Kidney (tissue), 14 donors: Measurements from ENCODE around the gene HTR2A. TPM values are rescaled to one million over a fixed set of nuclear protein-coding genes. Genes with fewer than 3 reads are reported as not detected.

Experiments
- DNase-seq, 5 donors: peaks; one replicate each; pipeline ENCODE4 v3.0.0-alpha.2; 2013 to 2020
- FAIRE-seq: peaks from 2 replicates; lab custom pipeline; 2012; peaks lifted over from hg19 to GRCh38; lab: Jason Lieb, UNC
- H3K27ac ChIP-seq, 2 donors: one replicate each; pipeline ENCODE4 v1.7.0; 2013; ENCODE audit warnings: low read depth in 2 of 2, low read length in 2 of 2, inconsistent platforms in 1 of 2
- H3K27me3 ChIP-seq: one replicate; pipeline ENCODE4 v1.7.1; 2013; ENCODE audit warnings: low read length, inconsistent platforms; ENCODE audit not compliant: control insufficient read depth, insufficient read depth
- H3K36me3 ChIP-seq, 3 donors: one replicate each; pipeline versions ENCODE4 v1.7.0 to v1.7.1; 2013; ENCODE audit warnings: low read length in 3 of 3, control low read depth in 1 of 3, inconsistent platforms in 1 of 3; ENCODE audit not compliant: insufficient read depth in 3 of 3, control insufficient read depth in 2 of 3
- H3K4me1 ChIP-seq, 3 donors: one replicate each; pipeline versions ENCODE4 v1.7.0 to v1.7.1; 2013; ENCODE audit warnings: low read length in 3 of 3, inconsistent platforms in 1 of 3, low read depth in 1 of 3; ENCODE audit not compliant: control insufficient read depth in 2 of 3, insufficient read depth in 2 of 3
- H3K4me3 ChIP-seq, 3 donors: one replicate each; pipeline versions ENCODE4 v1.7.0 to v1.8.1; 2013; ENCODE audit warnings: low read length in 3 of 3, control low read depth in 1 of 3, inconsistent platforms in 1 of 3
- H3K9ac ChIP-seq, 3 donors: one replicate each; pipeline versions ENCODE4 v1.7.0 to v1.7.1; 2013; ENCODE audit warnings: low read length in 3 of 3, control low read depth in 1 of 3, inconsistent platforms in 1 of 3
- H3K9me3 ChIP-seq, 3 donors: one replicate each; pipeline versions ENCODE4 v1.7.0 to v1.7.1; 2013; ENCODE audit warnings: low read length in 3 of 3, control low read depth in 1 of 3, inconsistent platforms in 1 of 3; ENCODE audit not compliant: control insufficient read depth in 2 of 3, insufficient read depth in 1 of 3
- intact Hi-C: fragments of 100-400 bp; cut with DNase I; formaldehyde crosslinking; loops from one replicate; pipeline ENCODE4 v1.11.1; 2022
- polyA plus RNA-seq: library from polyadenylated mRNA; stranded (reverse); fragments of 350-450 nt; fragmentation: Illumina TruSeq; extraction: RNeasy Lipid Tissue Mini Kit (QIAGEN cat#74804); gene quantifications from one replicate; pipeline ENCODE4 v1.2.3, GENCODE V29; 2014; ENCODE audit warnings: low read depth, low replicate concordance; ENCODE audit not compliant: insufficient read depth
- total RNA-seq: library from RNA; stranded (reverse); fragmentation: NEBNext Ultra II Directional; extraction: Animal tissue kit (Norgen Biotek cat#: 25700); gene quantifications from one replicate; pipeline ENCODE4 v1.2.1, GENCODE V29; 2021
- TF ChIP-seq, protein P1 (sequence below): IDR thresholded peaks from 3 replicates; pipeline ENCODE4 v1.5.1; 2012; ENCODE audit warnings: mild to moderate bottlenecking, moderate library complexity, borderline replicate concordance; ENCODE audit not compliant: insufficient read depth; ENCODE audit errors: extremely low read depth
- donor health status: control.
- donor health status: control.
- donor health status: control.
- donor health status: control.
- donor health status: control.
- donor health status: DM: yes; HTN: yes; CAD: no.
- donor health status: Normal renal cell carcinoma (clear cell type).

Gene HTR2A
- total and polyA plus RNA-seq, 2 donors from 2014 or later: 1.0 TPM; not detected in 1

DNA sequence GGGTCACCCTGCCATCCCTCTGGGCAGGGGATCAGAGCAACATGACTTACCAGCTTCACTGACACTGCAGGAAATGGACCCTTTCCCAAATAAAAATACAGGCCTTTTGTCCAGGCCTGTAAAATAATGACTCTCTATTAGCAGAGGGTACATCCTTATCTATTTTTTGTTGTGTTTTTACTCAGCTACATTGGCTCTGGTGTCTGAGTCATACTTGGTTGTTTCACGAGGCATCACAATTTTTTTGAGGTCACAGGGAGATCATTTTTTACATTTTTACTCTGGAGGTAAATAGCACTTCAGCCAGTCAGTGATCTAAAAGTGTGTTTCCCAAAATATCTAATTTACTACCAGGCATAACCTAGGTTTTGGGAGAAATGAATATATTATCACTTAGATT is 6.9 kb upstream of the HTR2A start:
- H3K27me3 ChIP-seq: no peaks in the 10 kb centered on the region
- no peak overlapping the region for H3K27ac ChIP-seq
- H3K9ac ChIP-seq: no peak overlapping the region
- no peak overlapping the region for H3K4me3 ChIP-seq
- H3K4me1 ChIP-seq: no peaks in the 10 kb centered on the region
- H3K9me3 ChIP-seq: no peaks in the 10 kb centered on the region
- TF ChIP-seq, protein P1, sequence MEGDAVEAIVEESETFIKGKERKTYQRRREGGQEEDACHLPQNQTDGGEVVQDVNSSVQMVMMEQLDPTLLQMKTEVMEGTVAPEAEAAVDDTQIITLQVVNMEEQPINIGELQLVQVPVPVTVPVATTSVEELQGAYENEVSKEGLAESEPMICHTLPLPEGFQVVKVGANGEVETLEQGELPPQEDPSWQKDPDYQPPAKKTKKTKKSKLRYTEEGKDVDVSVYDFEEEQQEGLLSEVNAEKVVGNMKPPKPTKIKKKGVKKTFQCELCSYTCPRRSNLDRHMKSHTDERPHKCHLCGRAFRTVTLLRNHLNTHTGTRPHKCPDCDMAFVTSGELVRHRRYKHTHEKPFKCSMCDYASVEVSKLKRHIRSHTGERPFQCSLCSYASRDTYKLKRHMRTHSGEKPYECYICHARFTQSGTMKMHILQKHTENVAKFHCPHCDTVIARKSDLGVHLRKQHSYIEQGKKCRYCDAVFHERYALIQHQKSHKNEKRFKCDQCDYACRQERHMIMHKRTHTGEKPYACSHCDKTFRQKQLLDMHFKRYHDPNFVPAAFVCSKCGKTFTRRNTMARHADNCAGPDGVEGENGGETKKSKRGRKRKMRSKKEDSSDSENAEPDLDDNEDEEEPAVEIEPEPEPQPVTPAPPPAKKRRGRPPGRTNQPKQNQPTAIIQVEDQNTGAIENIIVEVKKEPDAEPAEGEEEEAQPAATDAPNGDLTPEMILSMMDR: no peak
- intact Hi-C loops: no loop called here
- DNase-seq (no peak), FAIRE-seq (no peak)
- no peaks in the 10 kb centered on the region for H3K36me3 ChIP-seq

DNA sequence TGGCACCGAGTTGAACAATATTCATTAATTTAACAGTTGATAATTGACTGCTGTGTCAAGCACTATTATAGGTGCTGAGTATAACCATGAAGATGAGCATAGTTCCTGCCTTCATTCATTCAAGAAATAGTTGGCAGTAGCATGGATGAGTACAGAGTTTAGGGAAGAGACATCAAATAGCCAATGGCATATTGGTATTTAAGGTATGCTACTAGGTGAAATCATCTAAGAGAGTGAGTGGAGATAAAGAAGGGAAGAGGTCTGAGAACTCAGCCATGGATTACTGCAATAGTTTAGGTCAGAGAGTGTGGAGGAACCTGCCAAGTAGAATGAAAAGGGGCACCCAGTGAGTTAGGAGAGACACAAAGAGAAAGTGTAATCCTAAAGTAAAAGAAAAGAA is 4.9 kb upstream of the HTR2A start:
- H3K4me1 ChIP-seq: no peaks in the 10 kb centered on the region
- no peaks in the 10 kb centered on the region for H3K36me3 ChIP-seq
- no peaks in the 10 kb centered on the region for H3K9me3 ChIP-seq
- FAIRE-seq (no peak), DNase-seq (no peak)
- TF ChIP-seq, protein P1: no peak
- intact Hi-C loops: no loop called here
- H3K27me3 ChIP-seq: no peaks in the 10 kb centered on the region
- no peak overlapping the region for H3K4me3 ChIP-seq
- no peak overlapping the region for H3K9ac ChIP-seq
- no peak overlapping the region for H3K27ac ChIP-seq

DNA sequence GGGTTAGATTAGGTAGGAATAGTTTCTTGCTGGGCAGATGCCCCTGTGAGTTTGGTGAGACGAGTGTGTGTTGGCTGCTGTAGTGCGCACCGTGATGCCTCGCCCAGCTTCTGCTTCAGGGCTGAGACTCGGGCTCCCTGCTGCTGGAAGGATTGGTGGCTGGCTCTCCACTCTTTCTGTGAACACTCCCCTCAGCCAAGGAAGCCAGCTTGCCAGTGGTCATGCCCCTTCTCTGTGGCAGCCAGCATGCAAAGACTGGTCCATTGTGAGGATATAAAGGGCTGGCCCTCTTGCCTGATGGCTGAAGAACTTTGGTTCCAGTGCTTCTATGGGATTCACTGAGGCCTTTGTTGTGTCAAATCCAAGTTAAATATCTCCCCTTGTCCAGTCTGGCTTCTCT is 2.9 kb upstream of the HTR2A start:
- no peaks in the 10 kb centered on the region for H3K9me3 ChIP-seq
- no peak overlapping the region for H3K4me3 ChIP-seq
- H3K27ac ChIP-seq: no peak overlapping the region
- no peak overlapping the region for H3K9ac ChIP-seq
- no peaks in the 10 kb centered on the region for H3K27me3 ChIP-seq
- peaks cover 0 to 7% (median 0%) of the 10 kb centered on the region in 3 donors for H3K4me1 ChIP-seq
- FAIRE-seq (no peak), DNase-seq (no peak)
- intact Hi-C loops: no loop called here
- TF ChIP-seq, protein P1: no peak
- no peaks in the 10 kb centered on the region for H3K36me3 ChIP-seq

DNA sequence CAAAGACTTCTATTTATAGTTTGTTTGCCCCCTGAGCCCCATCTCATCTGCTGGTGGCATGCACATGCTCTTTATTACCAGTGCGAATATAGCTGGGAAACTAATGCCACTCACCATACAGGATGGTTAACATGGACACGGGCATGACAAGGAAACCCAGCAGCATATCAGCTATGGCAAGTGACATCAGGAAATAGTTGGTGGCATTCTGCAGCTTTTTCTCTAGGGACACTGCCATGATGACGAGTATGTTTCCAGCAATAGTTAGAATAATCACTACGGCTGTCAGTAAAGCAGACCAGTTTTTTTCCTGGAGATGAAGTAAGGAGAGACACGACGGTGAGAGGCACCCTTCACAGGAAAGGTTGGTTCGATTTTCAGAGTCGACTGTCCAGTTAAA is 1.5 kb downstream of the HTR2A start:
- H3K4me3 ChIP-seq: peak overlapping the region in 1 of 3 donors; percentile 37
- H3K27ac ChIP-seq: no peak overlapping the region
- no peak overlapping the region for H3K9ac ChIP-seq
- no peaks in the 10 kb centered on the region for H3K9me3 ChIP-seq
- TF ChIP-seq, protein P1: no peak
- H3K27me3 ChIP-seq: no peaks in the 10 kb centered on the region
- no peaks in the 10 kb centered on the region for H3K36me3 ChIP-seq
- DNase-seq (no peak), FAIRE-seq (no peak)
- intact Hi-C loops: no loop called here
- H3K4me1 ChIP-seq: peaks cover 0 to 9% (median 7%) of the 10 kb centered on the region in 3 donors
